GM12892 (cell line): Measurements from ENCODE around the gene MINDY4.

Source experiments
- POLR2A ChIP-seq: IDR thresholded peaks from 2 replicates; pipeline ENCODE4 v1.6.1; 2011; ENCODE audit warnings: low read depth, low read length, control low read depth
- POLR2AphosphoS5 ChIP-seq: IDR thresholded peaks from 2 replicates; pipeline ENCODE4 v1.6.1; 2011; ENCODE audit warnings: low read depth, low read length, control low read depth
- TAF1 ChIP-seq: IDR thresholded peaks from 2 replicates; pipeline ENCODE4 v1.6.1; 2011; ENCODE audit warnings: low read depth, mild to moderate bottlenecking, control low read depth, low read length, borderline replicate concordance

- TF ChIP-seq POLR2AphosphoS5 (no peak), POLR2A (no peak), TAF1 (no peak)
These were observed 73.7 kb downstream of the MINDY4 start for GRCh38 chr7:30844916-30845315.
